ENCODE results near the gene FAM177B.

Gene FAM177B

DNA sequence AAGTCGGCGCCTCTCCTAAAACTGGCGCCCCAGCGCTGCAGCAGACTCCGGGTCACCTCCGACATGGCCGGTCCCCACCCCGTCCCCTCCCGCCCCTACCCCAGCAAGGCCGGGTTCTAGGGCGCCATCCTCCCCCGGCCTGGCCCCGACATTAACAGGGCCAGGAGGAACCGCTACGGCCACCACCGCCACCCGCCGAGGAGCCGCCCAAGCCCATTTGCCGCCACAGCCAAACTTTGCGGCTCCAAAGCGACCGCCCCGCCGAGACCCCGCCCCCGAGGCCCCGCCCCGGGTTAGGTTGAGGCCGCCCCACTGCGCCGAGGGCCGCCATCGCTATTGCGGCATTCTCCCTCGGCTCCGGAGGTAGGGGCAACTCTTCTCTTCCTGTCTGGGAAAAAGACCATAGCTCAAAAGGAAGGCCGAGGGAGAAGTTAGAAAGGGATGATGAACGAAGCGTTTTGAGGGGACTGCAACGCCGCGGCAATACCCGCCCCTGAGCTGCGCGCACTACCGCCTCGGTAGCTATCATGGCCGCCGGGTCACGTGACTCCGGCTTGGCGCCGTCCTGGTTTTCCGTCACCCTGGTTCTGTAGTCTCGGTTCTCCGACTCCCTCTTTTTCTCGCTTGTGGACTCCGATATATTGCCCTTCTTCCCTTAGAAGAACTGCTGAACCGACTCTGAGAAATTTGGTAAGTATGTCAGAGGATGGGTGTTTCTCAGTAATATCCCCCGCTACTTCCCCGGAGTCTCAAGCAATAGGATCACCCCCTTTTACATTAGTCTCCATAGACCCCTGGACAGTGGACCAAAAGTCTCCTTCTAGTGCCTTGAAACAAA is 24.5 kb upstream of the FAM177B start, which contains the start of the genes AIDA and BROX:
Gene AIDA, minus strand, starts transcription at position 239 of the 838 bp plus-strand sequence. Its CDS starts 174 bp downstream, at position 65.
Gene BROX, plus strand, starts transcription at position 312 of the 838 bp plus-strand sequence. CDS start 3,136 bp downstream, outside the sequence.
- H3K4me1 ChIP-seq (ENCODE audit: control insufficient read depth, low read depth, low read length), result peaks cover 1% of the 10 kb centered on the region
- peak within 1 kb of the TSS; percentile 68 for H4K8ac ChIP-seq (ENCODE audit: low read depth, low read length)
- H3K56ac ChIP-seq (ENCODE audit: low read length), result peak within 1 kb of the TSS; percentile 98
- DNase-seq, result peak; percentile 92
- no CpG with 5 or more reads among the region's 62 CpGs for WGBS (ENCODE audit: extremely low coverage, insufficient coverage, low lambda C conversion rate)
- H3K27ac ChIP-seq (ENCODE audit: low read depth, low read length), result peak within 1 kb of the TSS; percentile 71
- H2BK5ac ChIP-seq (ENCODE audit: low read length), result peak within 1 kb of the TSS; percentile 98
- H2AK5ac ChIP-seq (ENCODE audit: low read length), result no peak within 1 kb of the TSS
- H3K4me3 ChIP-seq (ENCODE audit: low read length), result peak within 1 kb of the TSS; percentile 93
- H2BK15ac ChIP-seq (replicated peaks; ENCODE audit: low read depth), result no peak within 1 kb of the TSS
- H3K79me2 ChIP-seq (ENCODE audit: control insufficient read depth, insufficient read depth, low read length), result peaks cover 34% of the 10 kb centered on the region
- H2BK120ac ChIP-seq (ENCODE audit: low read depth, low read length), result no peak within 1 kb of the TSS
- H3K18ac ChIP-seq (ENCODE audit: low read length), result peak within 1 kb of the TSS; percentile 98
- H3K4ac ChIP-seq (ENCODE audit: low read depth, low read length), result peak within 1 kb of the TSS; percentile 89
- H4K5ac ChIP-seq (ENCODE audit: low read length), result no peak within 1 kb of the TSS
- peak within 1 kb of the TSS; percentile 94 for H3K9ac ChIP-seq (ENCODE audit: low read length)
- H3K23ac ChIP-seq (ENCODE audit: low read length), result peak within 1 kb of the TSS; percentile 32
- no peaks in the 10 kb centered on the region for H3K36me3 ChIP-seq (ENCODE audit: control insufficient read depth, insufficient read depth, low read length)
- H3K4me2 ChIP-seq (ENCODE audit: low read length), result peak within 1 kb of the TSS; percentile 85
- H3K27me3 ChIP-seq (ENCODE audit: insufficient read depth, low read length, poor library complexity), result no peaks in the 10 kb centered on the region
- H3K79me1 ChIP-seq (ENCODE audit: low read length), result peaks cover 4% of the 10 kb centered on the region

DNA sequence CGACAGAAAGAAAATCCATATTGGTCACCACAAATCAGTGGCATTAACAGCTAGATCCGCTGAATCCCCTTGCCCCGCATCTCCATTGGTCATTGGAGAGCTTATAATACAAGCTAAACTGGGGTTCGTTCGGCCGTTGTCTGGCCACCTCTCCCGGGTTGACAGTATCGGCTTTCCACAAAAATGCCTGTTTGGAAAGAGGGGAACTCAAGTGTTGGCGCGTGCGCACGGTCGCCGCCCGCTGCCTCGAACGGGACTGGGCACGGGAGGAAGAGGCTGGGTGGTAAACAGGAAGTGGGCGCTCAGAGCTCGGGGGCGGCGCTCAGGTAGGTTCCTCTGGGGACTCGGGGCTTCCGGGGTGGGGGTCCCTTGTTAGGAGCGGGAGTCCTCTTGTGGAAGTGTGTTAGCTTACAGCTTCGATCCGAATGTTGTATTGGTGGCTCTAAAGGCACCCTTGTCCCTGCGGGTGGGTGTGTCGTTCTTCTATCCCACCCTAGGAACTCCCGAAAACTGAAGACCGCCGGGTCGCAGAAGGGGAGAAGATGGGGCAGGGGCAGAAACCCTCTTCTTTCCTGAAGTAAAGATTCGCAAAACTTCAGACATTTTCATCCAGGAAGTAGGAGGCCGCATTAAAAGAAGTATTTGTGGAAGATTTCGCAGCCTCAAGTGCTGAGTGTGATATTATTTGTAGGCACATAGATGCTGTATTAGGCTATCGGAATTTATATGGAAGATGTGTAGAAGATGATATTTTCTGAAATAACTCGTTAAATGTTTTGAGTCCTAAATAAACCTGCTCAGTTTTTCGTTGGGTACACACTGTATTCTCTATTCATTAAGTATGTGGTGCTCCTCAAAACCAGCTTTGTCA is 23.7 kb upstream of the FAM177B start:
- Histone ChIP-seq H2AK5ac (ENCODE audit: low read length) (no peak overlapping the region), H4K8ac (ENCODE audit: low read depth, low read length) (peak overlapping the region; percentile 68), H3K79me1 (ENCODE audit: low read length) (peaks cover 4% of the 10 kb centered on the region), H3K23ac (ENCODE audit: low read length) (no peak overlapping the region), H3K4me2 (ENCODE audit: low read length) (peak overlapping the region; percentile 85), H2BK15ac (replicated peaks; ENCODE audit: low read depth) (no peak overlapping the region), H4K5ac (ENCODE audit: low read length) (no peak overlapping the region), H3K27me3 (ENCODE audit: insufficient read depth, low read length, poor library complexity) (no peaks in the 10 kb centered on the region), H3K36me3 (ENCODE audit: control insufficient read depth, insufficient read depth, low read length) (no peaks in the 10 kb centered on the region), H3K79me2 (ENCODE audit: control insufficient read depth, insufficient read depth, low read length) (peaks cover 29% of the 10 kb centered on the region), H3K18ac (ENCODE audit: low read length) (peak overlapping the region; percentile 98), H3K27ac (ENCODE audit: low read depth, low read length) (peak overlapping the region; percentile 71), H3K4me1 (ENCODE audit: control insufficient read depth, low read depth, low read length) (peaks cover 1% of the 10 kb centered on the region), H2BK5ac (ENCODE audit: low read length) (no peak overlapping the region), H3K9ac (ENCODE audit: low read length) (peak overlapping the region; percentile 91), H3K4me3 (ENCODE audit: low read length) (peak overlapping the region; percentile 71), H3K56ac (ENCODE audit: low read length) (peak overlapping the region; percentile 98), H3K4ac (ENCODE audit: low read depth, low read length) (no peak overlapping the region), H2BK120ac (ENCODE audit: low read depth, low read length) (no peak overlapping the region)
- WGBS (ENCODE audit: extremely low coverage, insufficient coverage, low lambda C conversion rate), result no CpG with 5 or more reads among the region's 39 CpGs
- peak; percentile 98 for DNase-seq

DNA sequence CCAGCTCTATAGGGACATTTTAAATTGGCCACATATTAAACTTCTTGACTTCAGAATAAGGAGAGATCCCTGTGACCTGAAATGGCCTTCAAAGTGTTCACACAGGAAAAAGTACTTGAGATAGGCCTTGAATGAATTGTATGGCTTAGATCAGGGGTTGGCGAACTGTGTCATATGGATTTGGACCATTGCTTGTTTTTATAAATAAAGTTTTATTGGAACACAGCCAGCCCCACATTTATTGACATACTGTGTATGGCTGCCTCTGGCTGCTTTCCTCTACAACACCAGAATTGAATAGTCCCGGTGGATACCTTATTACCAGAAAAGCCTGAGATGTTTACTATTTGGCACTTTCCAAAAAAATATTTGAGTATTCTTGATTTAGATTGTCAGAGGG is 20.6 kb upstream of the FAM177B start:
- no peak overlapping the region for H4K5ac ChIP-seq (ENCODE audit: low read length)

DNA sequence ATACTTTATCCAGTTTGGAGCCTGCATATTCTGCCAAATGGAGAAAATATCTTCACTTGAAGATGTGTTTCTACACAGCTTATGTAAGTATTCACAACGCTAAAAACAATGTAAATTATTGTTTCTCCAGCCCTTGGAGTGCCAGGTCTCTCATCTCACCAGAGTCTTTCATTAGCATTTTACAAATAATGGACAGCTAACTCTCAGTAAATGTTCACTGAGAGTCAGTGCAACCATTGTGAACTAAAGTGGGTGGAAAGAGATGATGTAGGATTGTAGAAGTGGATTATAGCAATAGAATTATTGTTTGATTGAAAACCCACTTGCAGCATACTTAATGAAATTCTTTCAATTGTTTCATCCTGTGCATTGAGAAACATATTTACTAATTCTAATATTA is 8.3 kb upstream of the FAM177B start:
- no peak for DNase-seq
- peaks cover 1% of the 10 kb centered on the region for H3K36me3 ChIP-seq (ENCODE audit: control insufficient read depth, insufficient read depth, low read length)
- no peak overlapping the region for H2BK5ac ChIP-seq (ENCODE audit: low read length)

More for the DNA sequence above, 20.6 kb upstream of the FAM177B start:
- whole genome bisulfite sequencing (ENCODE audit: extremely low coverage, insufficient coverage, low lambda C conversion rate), result no CpG with 5 or more reads among the region's 2 CpGs
- DNase-seq, result no peak
- peaks cover 4% of the 10 kb centered on the region for H3K79me2 ChIP-seq (ENCODE audit: control insufficient read depth, insufficient read depth, low read length)
- no peak overlapping the region for H3K4me3 ChIP-seq (ENCODE audit: low read length)
- H3K4me2 ChIP-seq (ENCODE audit: low read length), result no peak overlapping the region
- H3K36me3 ChIP-seq (ENCODE audit: control insufficient read depth, insufficient read depth, low read length), result no peaks in the 10 kb centered on the region
- H3K23ac ChIP-seq (ENCODE audit: low read length), result no peak overlapping the region
- H3K4ac ChIP-seq (ENCODE audit: low read depth, low read length), result no peak overlapping the region
- no peak overlapping the region for H4K8ac ChIP-seq (ENCODE audit: low read depth, low read length)
- no peak overlapping the region for H2BK120ac ChIP-seq (ENCODE audit: low read depth, low read length)
- no peak overlapping the region for H2BK15ac ChIP-seq (replicated peaks; ENCODE audit: low read depth)
- no peak overlapping the region for H3K56ac ChIP-seq (ENCODE audit: low read length)
- no peaks in the 10 kb centered on the region for H3K27me3 ChIP-seq (ENCODE audit: insufficient read depth, low read length, poor library complexity)
- no peaks in the 10 kb centered on the region for H3K4me1 ChIP-seq (ENCODE audit: control insufficient read depth, low read depth, low read length)
- no peaks in the 10 kb centered on the region for H3K79me1 ChIP-seq (ENCODE audit: low read length)
- no peak overlapping the region for H3K27ac ChIP-seq (ENCODE audit: low read depth, low read length)
- no peak overlapping the region for H2AK5ac ChIP-seq (ENCODE audit: low read length)
- H3K18ac ChIP-seq (ENCODE audit: low read length), result no peak overlapping the region
- H2BK5ac ChIP-seq (ENCODE audit: low read length), result no peak overlapping the region
- no peak overlapping the region for H3K9ac ChIP-seq (ENCODE audit: low read length)

DNA sequence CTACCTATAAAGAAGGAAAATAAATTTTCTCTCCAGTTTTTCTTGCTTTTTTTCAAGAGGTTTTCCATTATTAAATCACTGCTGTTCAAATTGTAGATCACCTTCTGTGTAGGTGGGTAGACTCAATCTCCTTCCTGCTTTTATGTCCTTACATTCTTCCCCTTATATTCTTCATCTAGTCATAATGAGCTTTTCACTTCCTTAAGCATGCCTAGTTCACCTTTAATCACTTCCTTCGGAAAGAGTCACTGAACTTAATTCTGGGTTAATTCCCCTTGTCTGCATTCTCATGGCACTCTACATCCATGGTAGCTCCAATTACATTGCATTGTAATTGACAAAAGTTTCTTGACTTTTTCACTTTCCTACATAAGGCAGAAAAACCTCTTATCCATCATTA is 6.1 kb upstream of the FAM177B start:
- no peak overlapping the region for H4K5ac ChIP-seq (ENCODE audit: low read length)
- H3K79me1 ChIP-seq (ENCODE audit: low read length), result no peaks in the 10 kb centered on the region
- no peak overlapping the region for H2BK5ac ChIP-seq (ENCODE audit: low read length)
- no peak overlapping the region for H3K9ac ChIP-seq (ENCODE audit: low read length)
- no peak overlapping the region for H3K4me3 ChIP-seq (ENCODE audit: low read length)
- no peaks in the 10 kb centered on the region for H3K4me1 ChIP-seq (ENCODE audit: control insufficient read depth, low read depth, low read length)
- no peaks in the 10 kb centered on the region for H3K79me2 ChIP-seq (ENCODE audit: control insufficient read depth, insufficient read depth, low read length)
- no peak overlapping the region for H3K18ac ChIP-seq (ENCODE audit: low read length)
- no peak overlapping the region for H2AK5ac ChIP-seq (ENCODE audit: low read length)
- H2BK15ac ChIP-seq (replicated peaks; ENCODE audit: low read depth), result no peak overlapping the region
- H3K23ac ChIP-seq (ENCODE audit: low read length), result no peak overlapping the region
- H3K27ac ChIP-seq (ENCODE audit: low read depth, low read length), result no peak overlapping the region
- H3K56ac ChIP-seq (ENCODE audit: low read length), result no peak overlapping the region
- H3K27me3 ChIP-seq (ENCODE audit: insufficient read depth, low read length, poor library complexity), result no peaks in the 10 kb centered on the region
- H3K36me3 ChIP-seq (ENCODE audit: control insufficient read depth, insufficient read depth, low read length), result peaks cover 1% of the 10 kb centered on the region
- H3K4ac ChIP-seq (ENCODE audit: low read depth, low read length), result no peak overlapping the region
- no peak overlapping the region for H4K8ac ChIP-seq (ENCODE audit: low read depth, low read length)
- no peak overlapping the region for H2BK120ac ChIP-seq (ENCODE audit: low read depth, low read length)
- no peak for DNase-seq
- WGBS (ENCODE audit: extremely low coverage, insufficient coverage, low lambda C conversion rate), result no CpG with 5 or more reads among the region's 1 CpG
- no peak overlapping the region for H3K4me2 ChIP-seq (ENCODE audit: low read length)

More for the DNA sequence above, 8.3 kb upstream of the FAM177B start:
- Histone ChIP-seq H3K18ac (ENCODE audit: low read length) (no peak overlapping the region), H3K27ac (ENCODE audit: low read depth, low read length) (no peak overlapping the region), H4K8ac (ENCODE audit: low read depth, low read length) (no peak overlapping the region), H2BK120ac (ENCODE audit: low read depth, low read length) (no peak overlapping the region), H4K5ac (ENCODE audit: low read length) (no peak overlapping the region), H3K23ac (ENCODE audit: low read length) (no peak overlapping the region), H3K4me3 (ENCODE audit: low read length) (no peak overlapping the region), H3K4me1 (ENCODE audit: control insufficient read depth, low read depth, low read length) (no peaks in the 10 kb centered on the region), H2AK5ac (ENCODE audit: low read length) (no peak overlapping the region), H3K4me2 (ENCODE audit: low read length) (no peak overlapping the region), H3K56ac (ENCODE audit: low read length) (no peak overlapping the region), H3K9ac (ENCODE audit: low read length) (no peak overlapping the region), H3K4ac (ENCODE audit: low read depth, low read length) (no peak overlapping the region), H3K79me1 (ENCODE audit: low read length) (no peaks in the 10 kb centered on the region), H3K79me2 (ENCODE audit: control insufficient read depth, insufficient read depth, low read length) (no peaks in the 10 kb centered on the region), H3K27me3 (ENCODE audit: insufficient read depth, low read length, poor library complexity) (no peaks in the 10 kb centered on the region), H2BK15ac (replicated peaks; ENCODE audit: low read depth) (no peak overlapping the region)
- no CpG with 5 or more reads among the region's 1 CpG for WGBS (ENCODE audit: extremely low coverage, insufficient coverage, low lambda C conversion rate)
